Lung microvascular endothelial cell (primary cell): ENCODE results near the gene GALK2. TPM values are rescaled to one million over a fixed set of nuclear protein-coding genes. Genes with fewer than 3 reads are reported as not detected.
"Not testable (repeated sequence)": the region's sequence is repeated elsewhere in the genome, so short reads cannot be mapped to it uniquely, and the experiment has no call there.

Source experiments
- DNase-seq, 2 donors: peaks; one replicate each; pipeline versions ENCODE4 v3.0.0 to v3.0.0-alpha.2; 2010; ENCODE audit warnings: low read depth in 2 of 2
- total RNA-seq: library from RNA; depleted of rRNA; stranded (reverse); fragments of >200 nt; gene quantifications from 2 replicates; pipeline ENCODE4 v1.2.1, GENCODE V29; 2014

The GALK2 gene
- total RNA-seq, 1 donor from 2014 or later = 41.3 TPM

- DNase-seq = no peak
Observed at GRCh38 chr15:49330166-49330565, 160.1 kb downstream of the GALK2 start.

GRCh38 chr15:49331442-49331841, 161.4 kb downstream of the GALK2 start:
- DNase-seq = no peak

- DNase-seq = peak in 1 of 2 donors; percentile 5
Observed at GRCh38 chr15:49331951-49332350, 161.9 kb downstream of the GALK2 start.

GRCh38 chr15:49339656-49340055, 169.6 kb downstream of the GALK2 start:
- no peak for DNase-seq

- peak; percentile 37 to 46 for DNase-seq
Observed at GRCh38 chr15:49343546-49343945, 173.5 kb downstream of the GALK2 start.

- not testable (repeated sequence) for DNase-seq
Observed at GRCh38 chr15:49354439-49354838, 184.4 kb downstream of the GALK2 start.

- no peak for DNase-seq
Observed at GRCh38 chr15:49361370-49361769, 191.3 kb downstream of the GALK2 start.

GRCh38 chr15:49366496-49366895, 196.4 kb downstream of the GALK2 start:
- no peak for DNase-seq

GRCh38 chr15:49370782-49371181, 200.7 kb downstream of the GALK2 start:
- no peak for DNase-seq

- no peak for DNase-seq
Observed at GRCh38 chr15:49372366-49372765, 202.3 kb downstream of the GALK2 start.

- no peak for DNase-seq
Observed at GRCh38 chr15:49379996-49380395, 209.9 kb downstream of the GALK2 start.

GRCh38 chr15:49380912-49381311, 210.9 kb downstream of the GALK2 start:
- no peak for DNase-seq

Other genes with a start within 250 kb of the GALK2 start
- under 0.01 and 0.22 TPM in 2 replicates for gene SHC4, start 206.3 kb upstream of the GALK2 start, total RNA-seq
- gene SECISBP2L, start 123.8 kb upstream of the GALK2 start, total RNA-seq = 22.0 and 26.4 TPM in 2 replicates
- 30.0 and 47.5 TPM in 2 replicates for gene COPS2, start 14.6 kb upstream of the GALK2 start, total RNA-seq